ENCODE results near the gene CARD10. TPM values are rescaled to one million over a fixed set of nuclear protein-coding genes. Genes with fewer than 3 reads are reported as not detected.
"Not testable (repeated sequence)": the region's sequence is repeated elsewhere in the genome, so short reads cannot be mapped to it uniquely, and the experiment has no call there.

Gene CARD10
- total RNA-seq, 1 donor from 2014 or later: 64.0 TPM

- no peaks in the 10 kb centered on the region for H3K36me3 ChIP-seq (ENCODE audit: control insufficient read depth, insufficient read depth, low read length)
- no peak for DNase-seq (ENCODE audit: low read depth)
- H3K27me3 ChIP-seq (ENCODE audit: control insufficient read depth, insufficient read depth, low read length): no peaks in the 10 kb centered on the region
- no peak overlapping the region for H3K4me3 ChIP-seq (ENCODE audit: low read depth, low read length)
- TF ChIP-seq CTCF (IDR thresholded peaks at IDR 0.05; ENCODE audit: insufficient read depth, low read length, poor library complexity, severe bottlenecking): no peak
Measured at GRCh38 chr22:37529652-37530345, 10.6 kb upstream of the CARD10 start.

GRCh38 chr22:37527952-37528351 lies 8.7 kb upstream of the CARD10 start:
- H3K27me3 ChIP-seq (ENCODE audit: control insufficient read depth, insufficient read depth, low read length); DNase-seq (ENCODE audit: low read depth); H3K36me3 ChIP-seq (ENCODE audit: control insufficient read depth, insufficient read depth, low read length); H3K4me3 ChIP-seq (ENCODE audit: low read depth, low read length): not testable (repeated sequence)

- not testable (repeated sequence) for DNase-seq (ENCODE audit: low read depth); H3K4me3 ChIP-seq (ENCODE audit: low read depth, low read length)
Measured at GRCh38 chr22:37527081-37527752, 8.0 kb upstream of the CARD10 start.

GRCh38 chr22:37526376-37526775 lies 7.2 kb upstream of the CARD10 start:
- Histone ChIP-seq H3K4me3 (ENCODE audit: low read depth, low read length) (no peak overlapping the region), H3K36me3 (ENCODE audit: control insufficient read depth, insufficient read depth, low read length) (no peaks in the 10 kb centered on the region), H3K27me3 (ENCODE audit: control insufficient read depth, insufficient read depth, low read length) (no peaks in the 10 kb centered on the region)
- no peak for DNase-seq (ENCODE audit: low read depth)
- TF ChIP-seq CTCF (IDR thresholded peaks at IDR 0.05; ENCODE audit: insufficient read depth, low read length, poor library complexity, severe bottlenecking): no peak

More at GRCh38 chr22:37527081-37527752, 8.0 kb upstream of the CARD10 start:
- H3K27me3 ChIP-seq (ENCODE audit: control insufficient read depth, insufficient read depth, low read length); H3K36me3 ChIP-seq (ENCODE audit: control insufficient read depth, insufficient read depth, low read length): not testable (repeated sequence)

- DNase-seq (ENCODE audit: low read depth): no peak
- Histone ChIP-seq H3K4me3 (ENCODE audit: low read depth, low read length) (no peak overlapping the region), H3K27me3 (ENCODE audit: control insufficient read depth, insufficient read depth, low read length) (no peaks in the 10 kb centered on the region), H3K36me3 (ENCODE audit: control insufficient read depth, insufficient read depth, low read length) (no peaks in the 10 kb centered on the region)
- TF ChIP-seq CTCF (IDR thresholded peaks at IDR 0.05; ENCODE audit: insufficient read depth, low read length, poor library complexity, severe bottlenecking): no peak
Measured at GRCh38 chr22:37525746-37526350, 6.6 kb upstream of the CARD10 start.

GRCh38 chr22:37525073-37525745 lies 6.0 kb upstream of the CARD10 start:
- DNase-seq (ENCODE audit: low read depth): no peak
- no peak for TF ChIP-seq CTCF (IDR thresholded peaks at IDR 0.05; ENCODE audit: insufficient read depth, low read length, poor library complexity, severe bottlenecking)
- H3K36me3 ChIP-seq (ENCODE audit: control insufficient read depth, insufficient read depth, low read length): no peaks in the 10 kb centered on the region
- no peaks in the 10 kb centered on the region for H3K27me3 ChIP-seq (ENCODE audit: control insufficient read depth, insufficient read depth, low read length)
- no peak overlapping the region for H3K4me3 ChIP-seq (ENCODE audit: low read depth, low read length)
